Mesodermal cell (in vitro differentiated cells): Measurements from ENCODE around the gene DDX10.

Source experiments
- H3K27ac ChIP-seq: 2 replicates; pipeline ENCODE4 v1.7.0; 2013; ENCODE audit warnings: mild to moderate bottlenecking, low read depth, low read length, moderate library complexity; ENCODE audit not compliant: severe bottlenecking
- H3K36me3 ChIP-seq: 2 replicates; pipeline ENCODE4 v1.7.1; 2013; ENCODE audit warnings: mild to moderate bottlenecking, low read length, moderate library complexity; ENCODE audit not compliant: control insufficient read depth, insufficient read depth
- H3K4me1 ChIP-seq: one replicate; pipeline ENCODE4 v1.7.1; 2013; ENCODE audit warnings: mild to moderate bottlenecking, low read length; ENCODE audit not compliant: insufficient read depth, control insufficient read depth, poor library complexity, severe bottlenecking
- H3K4me3 ChIP-seq: 2 replicates; pipeline ENCODE4 v1.7.0; 2013; ENCODE audit warnings: low read length, control low read depth, mild to moderate bottlenecking; ENCODE audit not compliant: insufficient read depth, poor library complexity, severe bottlenecking; ENCODE audit errors: extremely low read depth
- H3K9me3 ChIP-seq: 2 replicates; pipeline ENCODE4 v1.7.1; 2013; ENCODE audit warnings: mild to moderate bottlenecking, low read length, moderate library complexity; ENCODE audit not compliant: control insufficient read depth
- WGBS, 2 experiments: methylation state at CpG; one replicate each; pipeline ENCODE4 v1.1.5; 2013; ENCODE audit warnings: missing lambda C conversion rate in 2 of 2; ENCODE audit not compliant: insufficient coverage in 2 of 2; 5-methylcytosine and 5-hydroxymethylcytosine counted together

DDX10 gene

DNA sequence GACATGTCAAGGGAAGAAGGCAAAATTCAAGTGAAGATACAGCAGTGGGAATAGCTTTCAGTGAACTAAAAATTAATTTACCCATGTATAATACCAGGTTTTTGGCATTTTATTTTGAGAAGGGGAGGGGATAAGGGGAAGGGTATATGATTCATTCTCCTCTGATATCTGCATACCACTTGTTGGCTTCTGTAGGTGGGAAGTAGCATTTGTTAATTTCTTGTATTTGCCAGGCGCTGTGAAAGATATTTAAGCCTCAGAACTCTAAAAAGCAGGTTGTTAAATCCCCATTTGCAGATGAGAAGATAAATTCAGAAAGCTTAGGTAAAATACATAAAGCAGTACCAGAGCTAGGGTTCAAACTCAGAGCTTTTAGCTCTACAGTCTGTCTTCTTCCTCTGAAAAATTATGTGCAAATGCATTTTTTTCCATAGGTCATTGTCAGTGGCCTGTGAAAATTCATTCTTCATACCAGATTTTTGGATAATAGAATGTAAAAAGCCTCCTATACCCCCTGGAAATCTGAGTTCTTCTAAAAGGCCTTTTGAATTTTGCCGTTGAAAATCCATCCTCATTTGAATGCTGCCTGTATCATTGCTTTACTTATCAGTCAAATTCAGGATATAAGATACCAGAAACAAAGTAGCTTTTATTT, 221.3 kb downstream of the DDX10 start:
- no peaks in the 10 kb centered on the region for H3K9me3 ChIP-seq
- H3K36me3 ChIP-seq, result no peaks in the 10 kb centered on the region
- H3K4me3 ChIP-seq, result no peak overlapping the region
- peak overlapping the region; percentile 32 for H3K27ac ChIP-seq
- peaks cover 23% of the 10 kb centered on the region for H3K4me1 ChIP-seq
- 100% methylated on average over 1 of the region's 2 CpGs; no CpG with 5 or more reads in 1 of the 2 experiments for WGBS, 2 experiments

DNA sequence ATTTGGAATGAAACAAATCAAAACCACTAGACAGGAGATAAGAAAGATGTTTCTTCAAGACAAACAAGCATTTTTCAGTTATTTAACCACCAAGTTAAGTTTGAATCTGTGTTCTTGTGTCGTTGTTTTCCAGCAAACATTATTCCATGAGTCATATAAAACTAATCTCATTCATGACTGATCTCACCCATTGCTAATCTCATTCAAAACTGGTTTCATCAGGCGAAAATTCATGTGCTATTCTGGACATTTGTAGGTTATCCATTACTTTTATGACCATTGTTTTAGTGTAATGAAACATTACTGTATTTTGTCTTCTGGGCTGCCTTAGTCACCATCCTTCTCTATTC, 221.8 kb downstream of the DDX10 start:
- Histone ChIP-seq H3K36me3 (no peaks in the 10 kb centered on the region), H3K4me3 (no peak overlapping the region), H3K4me1 (peaks cover 23% of the 10 kb centered on the region), H3K9me3 (no peaks in the 10 kb centered on the region), H3K27ac (peak overlapping the region; percentile 32)
- 100% methylated on average over 1 of the region's 2 CpGs; no CpG with 5 or more reads in 1 of the 2 experiments for whole genome bisulfite sequencing, 2 experiments

DNA sequence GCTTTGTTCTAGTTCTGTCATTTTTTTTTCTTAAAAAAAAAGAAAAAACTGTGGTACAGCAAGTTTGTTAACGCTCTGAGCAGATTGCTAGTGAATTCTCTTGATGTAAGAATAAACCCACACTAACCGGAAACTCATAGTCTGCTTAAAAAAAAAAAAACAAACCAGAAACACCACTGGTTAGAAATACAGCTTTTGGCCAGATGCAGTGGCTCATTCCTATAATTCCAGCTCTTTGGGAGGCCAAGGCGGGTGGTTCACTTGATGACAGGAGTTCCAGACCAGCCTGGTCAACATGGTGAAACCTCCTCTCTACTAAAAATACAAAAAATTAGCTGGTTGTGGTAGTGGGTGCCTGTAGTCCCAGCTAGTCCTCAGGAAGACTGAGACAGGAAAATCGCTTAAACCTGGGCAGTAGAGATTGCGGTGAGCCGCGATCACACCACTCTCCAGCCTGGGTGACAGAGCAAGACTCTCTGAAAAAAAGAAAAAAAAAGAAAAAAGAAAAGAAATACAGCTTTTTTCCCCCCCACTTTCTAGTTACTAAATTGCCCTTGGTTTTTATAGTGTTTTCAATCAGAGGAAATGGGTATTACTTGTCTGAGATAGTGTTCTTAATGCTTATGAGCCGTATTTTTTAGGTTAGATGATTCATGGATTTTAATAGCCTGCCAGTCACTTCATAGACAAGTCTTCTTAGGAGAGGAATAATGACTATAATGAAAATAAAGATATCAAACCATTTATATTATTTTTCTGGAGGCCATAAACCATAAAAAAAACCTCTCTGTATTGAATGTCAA, 222.8 kb downstream of the DDX10 start:
- H3K36me3 ChIP-seq, result no peaks in the 10 kb centered on the region
- peaks cover 23% of the 10 kb centered on the region for H3K4me1 ChIP-seq
- no peak overlapping the region for H3K27ac ChIP-seq
- H3K9me3 ChIP-seq, result no peaks in the 10 kb centered on the region
- H3K4me3 ChIP-seq, result no peak overlapping the region
- 71 to 80% methylated on average over 1 to 2 of the region's 8 CpGs for WGBS, 2 experiments

DNA sequence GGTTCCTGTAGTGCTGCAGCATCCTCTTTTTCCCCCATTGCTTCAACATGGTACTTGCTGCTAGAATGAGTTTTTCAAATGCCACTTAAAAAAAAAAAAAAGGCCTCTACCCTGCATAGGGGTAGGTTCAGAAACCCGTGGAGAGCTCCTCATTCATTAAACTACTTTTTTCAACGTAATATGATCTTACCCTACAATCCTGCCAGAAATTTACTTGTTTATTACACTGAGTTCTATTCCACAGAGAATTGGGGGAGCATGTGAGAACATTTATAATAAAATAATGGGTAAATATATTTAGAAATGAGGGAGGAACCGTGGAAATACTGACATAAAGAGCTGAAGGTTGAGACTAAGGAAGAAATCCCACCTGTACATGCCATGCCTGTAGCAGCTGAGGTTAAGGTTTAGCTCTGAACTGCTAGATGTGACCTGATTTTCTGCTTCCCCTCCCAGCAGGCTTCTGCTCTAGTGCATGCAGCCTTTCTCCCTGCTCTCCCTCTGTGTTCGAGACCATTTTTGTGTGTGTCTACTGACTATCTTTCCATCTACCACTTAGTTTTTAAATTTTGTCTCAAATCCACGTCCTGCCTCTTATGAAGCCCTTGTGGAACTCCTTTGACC, 225.7 kb downstream of the DDX10 start:
- no peak overlapping the region for H3K4me3 ChIP-seq
- WGBS, 2 experiments, result 74 to 80% methylated on average over 3 of the region's 5 CpGs

DNA sequence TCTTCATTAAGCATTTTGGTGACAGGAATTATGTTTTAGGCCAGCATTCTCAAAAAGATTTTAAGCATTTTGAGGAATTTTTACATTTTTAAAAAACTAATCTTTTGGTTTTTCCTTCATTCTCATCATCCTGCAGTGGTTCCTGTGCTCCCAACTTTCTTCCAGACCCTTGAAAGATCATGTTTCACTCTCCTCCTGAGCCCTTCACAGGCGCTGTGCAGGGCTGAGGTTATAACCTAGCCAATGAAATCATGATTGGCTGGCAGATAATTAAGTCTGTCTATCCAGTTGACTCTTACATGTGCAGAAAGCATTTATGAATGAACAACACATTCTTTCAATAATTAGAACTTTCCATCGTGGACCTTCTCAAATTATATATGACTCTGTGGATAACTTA, 226.3 kb downstream of the DDX10 start:
- WGBS, 2 experiments, result 100% methylated on average over 1 of the region's 2 CpGs; no CpG with 5 or more reads in 1 of the 2 experiments
- Histone ChIP-seq H3K4me1 (peaks cover 28% of the 10 kb centered on the region), H3K36me3 (no peaks in the 10 kb centered on the region), H3K27ac (no peak overlapping the region), H3K4me3 (no peak overlapping the region), H3K9me3 (no peaks in the 10 kb centered on the region)

More for the DNA sequence above, 225.7 kb downstream of the DDX10 start:
- Histone ChIP-seq H3K9me3 (no peaks in the 10 kb centered on the region), H3K4me1 (peaks cover 25% of the 10 kb centered on the region), H3K36me3 (no peaks in the 10 kb centered on the region), H3K27ac (no peak overlapping the region)

DNA sequence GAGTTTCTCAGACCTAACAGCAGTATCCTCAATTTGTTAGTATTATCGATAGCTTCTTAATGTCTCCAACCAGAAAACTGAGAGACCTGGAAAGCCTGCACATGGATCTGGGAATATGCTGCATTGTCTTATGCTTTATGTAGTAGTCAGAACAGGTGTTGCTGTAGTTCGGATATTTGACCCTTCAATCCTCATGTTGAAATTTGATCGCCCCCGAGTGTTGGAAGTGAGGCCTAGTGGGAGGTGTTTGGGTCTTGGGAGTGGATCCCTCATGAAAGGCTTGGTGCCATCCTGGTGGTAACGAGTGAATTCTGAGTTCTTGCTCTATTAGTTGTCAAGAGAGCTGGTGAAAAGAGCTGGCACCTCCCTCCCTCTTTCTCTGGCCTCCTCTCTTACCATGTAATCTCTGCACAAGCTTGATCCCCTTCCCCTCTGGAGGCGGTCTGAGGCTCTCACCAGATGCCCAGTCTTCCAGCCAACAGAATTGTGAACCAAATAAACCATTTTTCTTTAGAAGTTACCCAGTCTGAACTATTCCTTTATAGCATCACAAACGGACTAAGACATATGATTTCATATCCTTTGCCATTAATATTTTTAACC, 227.1 kb downstream of the DDX10 start:
- Histone ChIP-seq H3K9me3 (no peaks in the 10 kb centered on the region), H3K4me3 (no peak overlapping the region), H3K4me1 (peaks cover 27% of the 10 kb centered on the region), H3K36me3 (no peaks in the 10 kb centered on the region), H3K27ac (no peak overlapping the region)
- WGBS, 2 experiments, result 92 to 96% methylated on average over 5 of the region's 7 CpGs

DNA sequence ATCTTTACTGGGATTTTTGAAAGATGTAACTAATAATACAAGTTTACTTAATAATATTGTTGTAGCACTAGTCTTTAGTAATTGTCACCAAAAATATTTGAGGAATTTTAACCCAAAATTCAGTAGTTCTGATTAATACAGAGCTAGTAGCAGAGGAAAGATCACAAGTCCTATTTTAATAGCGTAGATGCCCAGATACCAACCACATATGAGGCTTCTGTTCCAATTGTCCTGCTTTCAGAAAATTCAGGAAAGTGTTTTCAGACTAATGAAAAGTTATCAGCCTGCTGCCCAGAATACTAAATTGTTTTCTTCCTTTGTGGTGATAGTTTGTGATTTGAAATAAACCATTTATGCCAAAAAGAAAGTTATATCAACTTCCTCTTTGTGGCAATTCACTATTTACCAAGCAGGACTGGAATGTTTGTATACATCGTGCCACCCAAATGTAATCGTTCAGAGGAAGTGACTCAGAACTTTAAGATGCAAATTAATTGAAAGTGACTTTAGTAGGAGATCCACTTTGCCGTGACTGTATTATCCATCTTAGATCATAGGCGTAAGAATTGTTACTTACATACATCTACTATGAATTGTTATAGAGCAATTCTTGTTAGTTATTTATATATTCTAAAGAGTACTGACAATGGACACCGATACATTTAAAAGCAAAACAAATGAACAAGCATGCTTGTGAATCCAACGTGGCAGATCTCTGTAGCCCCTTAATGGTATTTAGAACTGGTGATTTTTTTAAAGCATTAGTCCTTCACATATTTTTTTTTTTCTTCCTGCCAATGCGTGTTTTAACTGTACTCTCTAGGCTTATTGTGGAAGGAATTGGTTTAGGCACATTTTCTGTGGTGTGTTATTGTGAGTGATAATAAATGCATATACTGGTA, 231.0 kb downstream of the DDX10 start:
- Histone ChIP-seq H3K36me3 (no peaks in the 10 kb centered on the region), H3K4me1 (peaks cover 13% of the 10 kb centered on the region), H3K4me3 (no peak overlapping the region), H3K9me3 (no peaks in the 10 kb centered on the region), H3K27ac (peak overlapping the region; percentile 83)
- WGBS, 2 experiments, result 90% methylated on average over 2 of the region's 8 CpGs; no CpG with 5 or more reads in 1 of the 2 experiments

DNA sequence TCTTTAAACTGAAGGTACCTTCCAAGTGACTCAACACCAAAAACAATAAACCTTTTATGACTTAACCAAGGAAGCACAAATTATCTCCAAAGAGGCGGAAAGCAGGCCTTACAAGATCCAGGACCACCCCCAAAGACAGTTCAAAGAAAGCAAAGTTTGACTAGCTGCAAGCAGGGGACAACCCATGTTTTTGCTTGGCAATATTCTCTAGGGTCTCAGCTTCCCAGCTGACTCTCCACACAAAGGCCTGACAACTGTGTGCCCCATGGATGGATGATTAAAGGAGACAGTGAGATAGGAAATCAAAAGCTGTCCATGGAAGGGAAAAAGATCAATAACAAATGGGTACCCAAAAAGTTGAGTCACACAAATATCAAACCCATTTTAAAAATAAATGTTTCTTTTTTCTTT, 232.2 kb downstream of the DDX10 start:
- peaks cover 14% of the 10 kb centered on the region for H3K4me1 ChIP-seq
- H3K9me3 ChIP-seq, result no peaks in the 10 kb centered on the region
- H3K27ac ChIP-seq, result peak overlapping the region; percentile 83
- no peaks in the 10 kb centered on the region for H3K36me3 ChIP-seq
- WGBS, 2 experiments, result 38% methylated on average over 1 of the region's 1 CpG; no CpG with 5 or more reads in 1 of the 2 experiments
- no peak overlapping the region for H3K4me3 ChIP-seq

DNA sequence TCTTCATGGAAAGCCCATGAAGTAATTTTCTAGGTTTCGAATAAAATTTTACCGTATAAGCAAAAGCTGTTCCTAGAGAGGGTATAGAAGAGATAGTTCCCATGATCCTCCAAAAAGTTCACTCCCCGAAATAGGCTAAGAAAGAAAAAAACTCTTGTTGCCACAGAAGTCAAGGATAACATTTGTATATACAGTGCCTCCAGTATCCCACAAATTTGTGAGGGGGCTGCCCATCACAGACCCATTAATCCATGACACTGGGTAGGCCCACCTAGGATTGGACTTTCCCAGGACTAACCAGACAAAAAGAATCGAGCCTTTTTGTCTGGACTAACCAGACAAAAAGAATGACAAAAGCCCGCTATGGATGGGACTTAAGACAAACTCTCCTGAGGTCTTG, 233.0 kb downstream of the DDX10 start:
- Histone ChIP-seq H3K9me3 (no peaks in the 10 kb centered on the region), H3K27ac (no peak overlapping the region), H3K4me3 (no peak overlapping the region), H3K36me3 (no peaks in the 10 kb centered on the region), H3K4me1 (peaks cover 16% of the 10 kb centered on the region)
- 100% methylated on average over 1 to 2 of the region's 5 CpGs for WGBS, 2 experiments

DNA sequence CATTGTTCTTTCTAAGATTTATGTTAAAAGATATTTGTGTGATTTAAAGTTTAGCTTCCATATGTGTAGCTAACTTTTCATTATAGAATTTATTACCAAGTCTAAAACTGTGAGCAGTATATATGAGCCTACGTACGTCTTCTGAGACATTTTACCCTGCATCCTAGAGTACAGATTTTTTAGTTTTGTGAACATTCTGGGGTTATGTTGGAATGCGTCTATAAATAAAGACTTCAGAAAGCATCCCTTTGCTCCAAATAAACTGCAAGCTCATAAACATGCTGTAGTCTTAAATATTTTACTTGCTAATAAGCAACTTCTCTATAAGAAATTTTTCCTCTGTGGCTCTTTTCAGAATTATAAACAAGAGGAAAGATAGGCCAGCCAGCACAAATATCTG, 236.5 kb downstream of the DDX10 start:
- H3K27ac ChIP-seq, result no peak overlapping the region

More for the DNA sequence above, 236.5 kb downstream of the DDX10 start:
- peaks cover 12% of the 10 kb centered on the region for H3K4me1 ChIP-seq
- H3K9me3 ChIP-seq, result no peaks in the 10 kb centered on the region
- no CpG with 5 or more reads among the region's 3 CpGs for WGBS, 2 experiments
- H3K36me3 ChIP-seq, result no peaks in the 10 kb centered on the region
- no peak overlapping the region for H3K4me3 ChIP-seq
